H1 (cell line): Measurements from ENCODE around the gene TM9SF3.

Source experiments
- CTCF ChIP-seq, 3 experiments: IDR thresholded peaks; 1 replicate in 2 of 3; 2 replicates in 1 of 3; pipeline versions ENCODE4 v1.5.1 to v1.6.1; 2011; ENCODE audit warnings: low read length in 3 of 3, mild to moderate bottlenecking in 3 of 3, inconsistent platforms in 2 of 3, low read depth in 1 of 3, moderate library complexity in 1 of 3; ENCODE audit not compliant: insufficient read depth in 1 of 3; ENCODE audit errors: control extremely low read depth in 1 of 3
- E2F6 ChIP-seq: IDR thresholded peaks from 2 replicates; pipeline ENCODE4 v1.6.1; 2012; ENCODE audit warnings: inconsistent platforms
- EGR1 ChIP-seq: IDR thresholded peaks from 2 replicates; pipeline ENCODE4 v1.6.1; 2011; ENCODE audit warnings: low read depth, low read length, borderline replicate concordance
- NRF1 ChIP-seq: IDR thresholded peaks from 2 replicates; pipeline ENCODE4 v1.6.1; 2011; ENCODE audit warnings: mild to moderate bottlenecking, low read depth, low read length, improper control_type of control experiment
- POLR2A ChIP-seq, 2 experiments: IDR thresholded peaks; 1 replicate in 1 of 2; 2 replicates in 1 of 2; pipeline ENCODE4 v1.6.1; 2011; ENCODE audit warnings: low read depth in 2 of 2, low read length in 2 of 2, mild to moderate bottlenecking in 2 of 2; ENCODE audit errors: control extremely low read depth in 1 of 2

GRCh38 chr10:96494694-96495093 is 92.1 kb downstream of the TM9SF3 start:
- TF ChIP-seq POLR2A (IDR thresholded peaks at IDR 0.05; ENCODE audit: control extremely low read depth in 1 of 2, low read depth in 2 of 2, low read length in 2 of 2) (no peak), CTCF (IDR thresholded peaks at IDR 0.05; ENCODE audit: control extremely low read depth in 1 of 3, insufficient read depth in 1 of 3, low read depth in 1 of 3, low read length in 3 of 3) (no peak), NRF1 (no peak), EGR1 (no peak), E2F6 (no peak)
